Parathyroid adenoma (tissue), 2 donors: ENCODE data around the gene NHERF1.

ENCODE experiments used
- H2AFZ ChIP-seq: fragments of 300-600 bp; sonication (generic); one replicate; pipeline ENCODE4 v1.7.0; 2017; ENCODE audit warnings: antibody characterized with exemption, mild to moderate bottlenecking
- H3K27ac ChIP-seq: fragments of 300-600 bp; sonication (generic); one replicate; pipeline ENCODE4 v1.7.0; 2017
- H3K27me3 ChIP-seq: fragments of 300-600 bp; sonication (generic); one replicate; pipeline ENCODE4 v1.7.0; 2017; ENCODE audit warnings: low read length; ENCODE audit not compliant: control insufficient read depth, insufficient read depth
- H3K36me3 ChIP-seq: fragments of 300-600 bp; sonication (generic); one replicate; pipeline ENCODE4 v1.7.0; 2017; ENCODE audit warnings: low read length; ENCODE audit not compliant: control insufficient read depth, insufficient read depth
- H3K4me1 ChIP-seq: fragments of 300-600 bp; sonication (generic); one replicate; pipeline ENCODE4 v1.7.0; 2017; ENCODE audit warnings: control low read depth
- H3K4me2 ChIP-seq: fragments of 300-600 bp; sonication (generic); one replicate; pipeline ENCODE4 v1.7.0; 2017; ENCODE audit warnings: low read length
- H3K4me3 ChIP-seq: fragments of 300-600 bp; sonication (generic); one replicate; pipeline ENCODE4 v1.7.0; 2017; ENCODE audit warnings: low read depth, low read length
- H3K79me2 ChIP-seq: fragments of 300-600 bp; sonication (generic); one replicate; pipeline ENCODE4 v1.7.0; 2017; ENCODE audit warnings: control low read depth
- H3K9ac ChIP-seq: fragments of 300-600 bp; sonication (generic); one replicate; pipeline ENCODE4 v1.7.0; 2017; ENCODE audit warnings: mild to moderate bottlenecking
- H3K9me3 ChIP-seq: fragments of 300-600 bp; sonication (generic); one replicate; pipeline ENCODE4 v1.7.0; 2017; ENCODE audit warnings: low read length; ENCODE audit not compliant: control insufficient read depth
- CTCF ChIP-seq: fragments of 300-600 bp; sonication (generic); IDR thresholded peaks from one replicate; pipeline ENCODE4 v1.7.0; 2017; ENCODE audit warnings: antibody characterized with exemption, mild to moderate bottlenecking
- donor health status: primary hyperparathyroidism.

Gene NHERF1

DNA sequence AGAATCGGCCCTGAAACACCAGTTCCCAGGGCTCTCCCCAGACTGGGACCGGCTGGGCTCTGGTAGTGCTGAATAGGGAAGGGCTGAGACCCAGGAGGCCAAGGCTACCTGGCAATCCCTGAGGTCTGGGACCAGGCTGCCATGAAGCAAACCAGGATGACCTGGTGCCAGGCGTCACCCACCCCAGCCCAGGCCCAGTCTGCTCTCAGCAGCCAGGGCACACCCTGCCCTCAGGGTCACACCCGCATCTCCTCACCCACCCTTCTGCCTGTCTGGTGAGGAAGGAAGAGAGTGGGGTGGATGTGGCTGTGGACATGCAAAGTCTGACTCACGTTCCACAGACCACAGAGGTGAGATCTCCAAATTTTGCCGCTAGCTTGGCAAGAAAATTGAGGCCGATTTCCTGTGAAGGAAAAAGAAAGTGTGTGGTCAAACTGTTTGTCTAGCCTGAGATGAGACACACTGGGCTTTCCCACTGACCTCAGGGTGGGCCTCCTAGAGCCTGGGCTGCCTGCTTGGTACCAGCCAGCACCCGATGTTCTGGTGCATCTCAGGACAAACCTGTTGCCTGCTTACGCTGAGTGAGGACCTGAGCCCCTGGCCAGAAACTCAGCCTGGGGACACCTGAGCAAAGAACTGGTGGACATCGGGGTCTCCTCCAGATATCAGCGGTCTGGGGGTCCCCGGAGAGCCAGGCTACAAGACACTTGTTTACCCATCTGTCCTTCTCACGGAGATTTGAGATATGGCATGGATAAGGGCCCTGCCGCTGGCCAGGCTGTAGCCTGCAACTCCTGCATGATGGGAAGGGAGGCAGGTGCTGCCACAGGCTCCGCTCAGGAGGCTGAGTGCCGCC, 17.7 kb upstream of the NHERF1 start:
- Histone ChIP-seq H3K4me2 (no peak overlapping the region), H3K79me2 (no peaks in the 10 kb centered on the region), H3K9ac (no peak overlapping the region), H3K27ac (no peak overlapping the region), H3K36me3 (no peaks in the 10 kb centered on the region), H3K27me3 (no peaks in the 10 kb centered on the region), H3K9me3 (no peaks in the 10 kb centered on the region), H2AFZ (no peak overlapping the region), H3K4me1 (no peaks in the 10 kb centered on the region), H3K4me3 (no peak overlapping the region)
- no peak for TF ChIP-seq CTCF

DNA sequence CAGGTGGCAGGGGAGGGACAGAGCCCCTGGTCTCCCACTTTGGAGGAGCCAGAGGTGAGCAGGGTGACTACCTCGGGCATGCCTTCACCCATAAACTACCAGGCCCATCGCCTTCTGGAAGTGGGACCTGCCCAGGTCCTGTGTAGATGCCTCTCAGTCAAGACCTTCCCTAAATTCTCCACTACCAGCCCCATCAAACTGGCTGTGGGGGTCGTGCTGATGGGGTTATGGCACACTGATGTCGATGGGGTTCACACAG, 17.2 kb upstream of the NHERF1 start:
- Histone ChIP-seq H3K4me3 (no peak overlapping the region), H3K9ac (no peak overlapping the region), H3K9me3 (no peaks in the 10 kb centered on the region), H3K36me3 (no peaks in the 10 kb centered on the region), H3K27ac (no peak overlapping the region), H2AFZ (no peak overlapping the region), H3K27me3 (no peaks in the 10 kb centered on the region), H3K4me2 (no peak overlapping the region), H3K79me2 (no peaks in the 10 kb centered on the region), H3K4me1 (no peaks in the 10 kb centered on the region)
- TF ChIP-seq CTCF = no peak

DNA sequence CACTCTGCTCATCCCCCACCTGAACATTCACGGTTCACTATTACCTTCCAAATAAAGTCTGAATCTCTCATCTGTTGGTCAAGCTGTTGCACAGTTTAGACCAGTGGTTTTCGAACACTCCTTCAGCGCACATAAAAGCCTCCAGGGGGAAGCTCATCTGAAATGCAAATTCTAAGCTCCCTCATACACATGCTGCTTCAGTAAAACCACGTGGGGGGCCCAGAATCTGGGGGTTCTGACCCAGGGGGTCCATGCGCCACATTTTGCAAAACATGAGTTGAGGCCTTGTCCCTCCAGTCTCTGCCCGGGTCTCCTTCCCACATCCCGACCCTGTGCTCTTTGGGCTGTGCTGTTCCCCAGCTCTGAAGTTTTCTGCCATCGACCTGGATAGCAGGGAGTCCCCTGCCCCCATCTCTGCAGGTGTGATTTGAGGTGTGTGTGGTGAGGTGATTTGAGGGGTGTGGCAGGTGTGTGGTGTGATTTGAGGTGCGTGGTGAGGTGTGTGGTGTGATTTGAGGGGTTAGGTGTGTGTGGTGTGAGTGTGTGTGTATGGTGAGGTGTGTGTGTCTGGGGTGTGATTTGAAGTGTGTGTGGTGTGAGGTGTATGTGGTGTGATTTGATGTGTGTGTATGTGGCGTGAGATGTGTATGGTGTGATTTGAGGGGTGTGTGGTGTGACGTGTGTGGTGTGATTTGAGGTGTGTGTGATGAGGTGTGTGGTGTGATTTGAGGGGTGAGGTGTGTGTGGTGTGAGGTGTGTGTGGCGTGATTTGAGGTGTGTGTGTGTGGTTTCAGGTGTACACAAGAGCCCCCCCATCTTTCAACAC, 16.2 kb upstream of the NHERF1 start:
- H3K4me3 ChIP-seq = no peak overlapping the region
- H3K9me3 ChIP-seq = no peaks in the 10 kb centered on the region
- no peak overlapping the region for H2AFZ ChIP-seq
- TF ChIP-seq CTCF = no peak
- no peaks in the 10 kb centered on the region for H3K36me3 ChIP-seq
- H3K9ac ChIP-seq = no peak overlapping the region
- peaks cover 2% of the 10 kb centered on the region for H3K27me3 ChIP-seq
- no peaks in the 10 kb centered on the region for H3K4me1 ChIP-seq
- H3K79me2 ChIP-seq = no peaks in the 10 kb centered on the region
- no peak overlapping the region for H3K4me2 ChIP-seq
- H3K27ac ChIP-seq = no peak overlapping the region

DNA sequence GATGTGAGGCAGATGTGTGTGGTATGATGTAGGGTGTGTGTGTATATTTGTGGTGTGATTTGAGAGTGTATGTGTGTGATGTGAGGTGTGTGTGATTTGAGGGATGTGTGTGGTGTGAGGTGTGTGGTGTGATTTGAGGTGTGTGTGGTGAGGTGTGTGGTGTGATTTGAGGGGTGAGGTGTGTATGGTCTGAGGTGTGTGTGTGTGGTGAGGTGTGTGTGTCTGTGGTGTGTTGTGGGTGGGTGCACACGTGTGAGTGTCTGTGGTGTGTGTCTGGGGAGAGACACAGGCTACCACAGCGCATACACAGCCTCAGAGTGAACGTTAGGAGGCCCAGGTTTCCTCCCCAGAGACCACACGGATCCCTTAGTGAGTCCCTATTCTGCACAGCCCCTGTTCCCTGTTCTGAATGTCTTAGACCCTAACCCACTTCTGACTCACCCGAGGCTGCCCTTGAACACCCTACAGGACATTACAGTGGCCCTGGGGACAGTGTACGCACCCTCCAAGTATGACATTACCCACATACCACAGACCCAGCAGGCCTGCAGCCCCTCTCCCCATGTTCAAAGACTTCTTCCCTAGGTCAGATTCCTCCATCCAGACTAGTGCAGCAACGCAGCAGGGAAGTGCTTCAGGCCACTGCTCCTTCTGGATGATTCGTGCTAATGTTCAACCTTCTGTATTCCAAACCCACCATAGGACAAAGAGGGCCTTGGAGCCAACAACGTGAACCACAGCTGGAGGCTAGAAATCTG, 14.9 kb upstream of the NHERF1 start:
- Histone ChIP-seq H3K27ac (no peak overlapping the region), H3K36me3 (no peaks in the 10 kb centered on the region)

More for the DNA sequence above, 14.9 kb upstream of the NHERF1 start:
- H3K9ac ChIP-seq = no peak overlapping the region
- no peak overlapping the region for H3K4me2 ChIP-seq
- no peaks in the 10 kb centered on the region for H3K4me1 ChIP-seq
- no peaks in the 10 kb centered on the region for H3K9me3 ChIP-seq
- no peak for TF ChIP-seq CTCF
- no peak overlapping the region for H2AFZ ChIP-seq
- H3K4me3 ChIP-seq = no peak overlapping the region
- H3K79me2 ChIP-seq = no peaks in the 10 kb centered on the region
- H3K27me3 ChIP-seq = peaks cover 5% of the 10 kb centered on the region
